ENCODE results near the gene HES1. TPM values are rescaled to one million over a fixed set of nuclear protein-coding genes. Genes with fewer than 3 reads are reported as not detected.

HES1 gene
- total and polyA plus RNA-seq, 8 donors = 4.7 to 101 (median 42.2) TPM

DNA sequence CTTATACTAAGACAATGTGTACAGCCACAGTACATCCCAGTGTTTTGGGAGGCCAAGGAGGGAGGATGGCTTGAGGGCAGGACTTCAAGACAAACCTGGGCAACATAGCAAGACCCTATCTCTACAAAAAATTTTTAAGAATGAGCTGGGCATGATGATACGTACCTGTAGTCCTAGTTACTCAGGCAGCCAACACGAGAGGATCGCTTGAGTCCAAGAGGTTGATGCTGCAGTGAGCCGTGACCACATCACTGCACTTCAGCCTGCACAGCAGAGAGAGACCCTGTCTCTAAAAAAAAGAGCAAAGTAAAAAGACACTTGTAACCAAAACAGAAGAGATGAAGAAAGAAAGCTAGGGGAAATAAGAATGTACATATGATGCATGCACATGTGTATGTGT, 38.5 kb downstream of the HES1 start:
- H3K9me3 ChIP-seq = no peaks in the 10 kb centered on the region
- no peak overlapping the region for H3K27ac ChIP-seq
- TF ChIP-seq POLR2AphosphoS5 (IDR thresholded peaks at IDR 0.05) = no peak
- no peak for TF ChIP-seq POLR2A (IDR thresholded peaks at IDR 0.05)
- TF ChIP-seq EP300 (IDR thresholded peaks at IDR 0.05) = no peak
- TF ChIP-seq, protein P1, sequence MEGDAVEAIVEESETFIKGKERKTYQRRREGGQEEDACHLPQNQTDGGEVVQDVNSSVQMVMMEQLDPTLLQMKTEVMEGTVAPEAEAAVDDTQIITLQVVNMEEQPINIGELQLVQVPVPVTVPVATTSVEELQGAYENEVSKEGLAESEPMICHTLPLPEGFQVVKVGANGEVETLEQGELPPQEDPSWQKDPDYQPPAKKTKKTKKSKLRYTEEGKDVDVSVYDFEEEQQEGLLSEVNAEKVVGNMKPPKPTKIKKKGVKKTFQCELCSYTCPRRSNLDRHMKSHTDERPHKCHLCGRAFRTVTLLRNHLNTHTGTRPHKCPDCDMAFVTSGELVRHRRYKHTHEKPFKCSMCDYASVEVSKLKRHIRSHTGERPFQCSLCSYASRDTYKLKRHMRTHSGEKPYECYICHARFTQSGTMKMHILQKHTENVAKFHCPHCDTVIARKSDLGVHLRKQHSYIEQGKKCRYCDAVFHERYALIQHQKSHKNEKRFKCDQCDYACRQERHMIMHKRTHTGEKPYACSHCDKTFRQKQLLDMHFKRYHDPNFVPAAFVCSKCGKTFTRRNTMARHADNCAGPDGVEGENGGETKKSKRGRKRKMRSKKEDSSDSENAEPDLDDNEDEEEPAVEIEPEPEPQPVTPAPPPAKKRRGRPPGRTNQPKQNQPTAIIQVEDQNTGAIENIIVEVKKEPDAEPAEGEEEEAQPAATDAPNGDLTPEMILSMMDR (IDR thresholded peaks at IDR 0.05) = no peak
- H3K4me3 ChIP-seq = no peak overlapping the region
- no peaks in the 10 kb centered on the region for H3K36me3 ChIP-seq
- no peak for DNase-seq
- intact Hi-C loops (cut with DNase I; ENCODE audit: low total_unique reads) = no loop called here
- peaks cover 0 to 5% (median 0%) of the 10 kb centered on the region in 4 donors for H3K4me1 ChIP-seq
- H3K27me3 ChIP-seq = peaks cover 0 to 4% (median 0%) of the 10 kb centered on the region in 3 donors
- 94 to 98% (median 96%) methylated on average over 4 of the region's 4 CpGs for WGBS, 5 donors

GRCh38 chr3:194174980-194175379, 39.0 kb downstream of the HES1 start:
- DNase-seq = no peak
- intact Hi-C loops (cut with DNase I; ENCODE audit: low total_unique reads) = no loop called here
- no peaks in the 10 kb centered on the region for H3K9me3 ChIP-seq
- TF ChIP-seq, protein P1 (IDR thresholded peaks at IDR 0.05) = no peak
- no peak for TF ChIP-seq EP300 (IDR thresholded peaks at IDR 0.05)
- no peak for TF ChIP-seq POLR2AphosphoS5 (IDR thresholded peaks at IDR 0.05)
- no peak for TF ChIP-seq POLR2A (IDR thresholded peaks at IDR 0.05)
- H3K4me3 ChIP-seq = no peak overlapping the region
- no peak overlapping the region for H3K27ac ChIP-seq
- H3K27me3 ChIP-seq = peaks cover 0 to 4% (median 0%) of the 10 kb centered on the region in 3 donors
- H3K36me3 ChIP-seq = no peaks in the 10 kb centered on the region
- WGBS, 5 donors = 92 to 97% (median 95%) methylated on average over 6 of the region's 6 CpGs
- H3K4me1 ChIP-seq = peaks cover 0 to 5% (median 0%) of the 10 kb centered on the region in 4 donors

GRCh38 chr3:194176274-194176991, 40.5 kb downstream of the HES1 start:
- H3K27ac ChIP-seq = no peak overlapping the region
- peak in 1 of 2 donors; percentile 55 for DNase-seq
- 45 to 63% (median 51%) methylated on average over 18 of the region's 18 CpGs for whole genome bisulfite sequencing, 5 donors
- no peak overlapping the region for H3K4me3 ChIP-seq
- peaks cover 0 to 4% (median 0%) of the 10 kb centered on the region in 3 donors for H3K27me3 ChIP-seq
- TF ChIP-seq POLR2AphosphoS5 (IDR thresholded peaks at IDR 0.05) (no peak), POLR2A (IDR thresholded peaks at IDR 0.05) (no peak), EP300 (IDR thresholded peaks at IDR 0.05) (no peak)
- TF ChIP-seq, protein P1 (IDR thresholded peaks at IDR 0.05) = no peak
- intact Hi-C loops (cut with DNase I; ENCODE audit: low total_unique reads) = no loop called here
- no peaks in the 10 kb centered on the region for H3K9me3 ChIP-seq
- peaks cover 0 to 5% (median 0%) of the 10 kb centered on the region in 4 donors for H3K4me1 ChIP-seq
- no peaks in the 10 kb centered on the region for H3K36me3 ChIP-seq

DNA sequence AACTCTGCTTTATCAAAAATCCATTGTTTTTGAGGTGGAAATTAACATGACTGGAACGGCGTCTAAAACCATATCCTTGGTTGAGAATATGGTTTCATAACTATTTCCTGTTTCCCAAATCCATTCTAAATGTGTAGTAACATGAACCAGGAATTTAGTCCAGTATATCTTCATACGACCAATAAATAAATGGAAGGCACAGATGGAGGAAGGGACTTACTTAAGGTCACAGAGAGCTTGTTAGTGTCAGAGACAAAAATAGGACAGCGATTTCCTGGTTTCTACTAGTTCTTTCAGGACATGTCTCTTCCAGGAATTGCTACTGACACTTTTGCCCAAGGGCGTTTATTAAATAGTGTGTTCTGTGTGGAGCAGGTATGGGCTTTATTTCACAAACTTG, 41.2 kb downstream of the HES1 start:
- Histone ChIP-seq H3K9me3 (no peaks in the 10 kb centered on the region), H3K36me3 (no peaks in the 10 kb centered on the region), H3K27ac (no peak overlapping the region), H3K4me1 (peaks cover 0 to 5% (median 0%) of the 10 kb centered on the region in 4 donors), H3K4me3 (no peak overlapping the region), H3K27me3 (peaks cover 0 to 4% (median 0%) of the 10 kb centered on the region in 3 donors)
- DNase-seq = no peak
- intact Hi-C loops (cut with DNase I; ENCODE audit: low total_unique reads) = no loop called here
- TF ChIP-seq, protein P1 (IDR thresholded peaks at IDR 0.05) = no peak
- TF ChIP-seq POLR2A (IDR thresholded peaks at IDR 0.05) = no peak
- TF ChIP-seq EP300 (IDR thresholded peaks at IDR 0.05) = no peak
- TF ChIP-seq POLR2AphosphoS5 (IDR thresholded peaks at IDR 0.05) = no peak
- WGBS, 5 donors = 71 to 80% (median 76%) methylated on average over 5 of the region's 5 CpGs
